Kidney capillary endothelial cell (primary cell): ENCODE measurements around the gene COL12A1.
A peak's percentile ranks its signal among the peaks of the same experiment; 100 is the strongest.
"Not testable (repeated sequence)": the region's sequence is repeated elsewhere in the genome, so short reads cannot be mapped to it uniquely, and the experiment has no call there.

Source experiments
- DNase-seq: peaks from one replicate; pipeline ENCODE4 v3.0.0-alpha.2; 2018; ENCODE audit warnings: low spot score

The COL12A1 gene

DNA sequence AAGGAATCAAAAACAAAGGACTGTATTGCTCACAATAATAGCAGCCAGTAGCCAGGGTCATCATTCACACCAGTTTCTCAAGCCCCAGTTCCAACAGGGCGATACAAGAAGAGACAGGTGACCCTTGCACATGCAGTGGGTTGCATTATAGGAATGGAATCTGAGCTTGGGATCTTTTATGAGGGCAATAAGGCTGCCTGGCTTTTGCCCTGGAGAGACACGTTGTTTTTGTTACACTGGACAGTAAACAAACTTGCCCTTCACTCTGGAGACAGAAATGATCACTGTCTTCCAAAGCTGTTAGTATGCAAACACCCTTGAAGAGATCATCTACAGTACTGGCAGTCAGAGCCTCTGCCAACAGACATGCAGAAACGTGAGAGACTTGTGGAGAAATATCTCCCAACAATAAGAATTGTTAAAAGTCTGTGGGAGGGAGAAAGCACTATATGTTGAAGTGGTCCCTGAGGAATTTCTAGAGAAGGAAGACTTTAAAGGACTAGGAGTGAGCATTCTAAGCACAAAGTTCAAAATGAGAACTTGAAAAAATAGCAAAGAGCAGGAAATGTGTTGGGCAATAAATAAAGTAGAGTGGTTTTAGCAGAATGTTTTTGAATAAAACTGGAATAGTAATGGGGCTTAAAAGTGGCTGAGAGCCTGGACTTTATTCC, 6.2 kb upstream of the COL12A1 start:
- DNase-seq = no peak

DNA sequence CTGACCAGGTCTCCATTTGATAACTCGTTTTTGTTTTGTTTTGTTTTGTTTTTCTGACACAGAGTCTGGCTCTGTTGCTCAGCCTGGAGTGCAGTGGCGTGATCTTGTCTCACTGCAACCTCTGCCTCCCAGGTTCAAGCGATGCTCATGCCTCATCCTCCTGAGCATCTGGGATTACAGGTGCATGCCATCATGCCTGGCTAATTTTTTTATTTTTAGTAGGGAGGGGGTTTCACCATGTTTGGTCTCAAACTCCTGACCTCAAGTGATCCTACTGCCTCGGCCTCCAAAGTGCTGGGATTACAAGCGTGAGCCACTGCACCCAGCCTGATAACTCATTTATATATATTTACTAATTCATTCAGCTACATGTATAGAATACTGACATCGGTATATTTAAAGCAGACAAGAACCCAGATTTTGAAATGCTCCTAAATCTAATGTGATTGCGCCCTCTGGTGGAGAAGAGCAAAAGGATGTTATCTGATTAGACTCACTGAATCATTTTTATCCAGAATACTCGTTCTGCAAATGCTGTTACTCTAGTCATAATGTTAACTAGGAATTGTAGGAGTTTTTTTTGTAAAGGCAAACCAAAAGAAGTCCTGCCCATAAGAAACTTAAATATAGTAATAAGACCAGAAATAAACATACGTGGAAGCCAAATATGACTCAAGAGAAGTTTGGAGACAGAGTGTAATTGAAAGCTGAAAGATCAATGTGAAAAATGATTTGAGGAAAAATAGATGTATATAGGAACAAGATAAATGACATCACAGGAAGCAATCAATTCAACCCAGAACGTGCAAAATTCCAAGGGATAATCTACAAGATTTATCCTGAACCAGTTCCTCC, 5.3 kb upstream of the COL12A1 start:
- DNase-seq = peak; percentile 69

DNA sequence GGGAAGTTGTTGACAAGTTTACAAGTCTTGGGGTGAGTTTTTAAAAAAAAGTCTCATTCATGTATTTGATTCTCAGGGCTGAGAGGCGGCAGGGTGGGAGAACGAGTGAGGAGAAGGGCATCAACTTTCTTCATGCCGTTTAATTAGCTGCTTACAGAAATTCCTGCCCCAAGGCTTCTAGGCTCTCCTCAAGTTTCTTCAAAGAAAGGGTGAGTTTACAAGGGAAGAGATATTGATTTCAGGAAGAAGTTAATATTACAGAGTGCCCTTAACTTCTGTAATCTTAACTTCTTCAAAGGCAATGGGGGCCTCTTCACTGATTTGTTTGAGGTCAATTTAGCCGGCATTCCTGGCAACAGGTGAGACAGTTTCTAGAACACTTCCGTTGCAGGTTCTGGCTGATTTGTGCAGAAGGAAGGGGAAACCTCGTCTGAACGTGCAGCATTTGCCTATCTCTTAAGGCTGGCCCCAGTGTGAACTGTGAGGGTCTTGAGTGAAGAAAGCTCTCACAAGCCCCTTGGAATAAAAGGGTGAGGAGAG, 3.4 kb upstream of the COL12A1 start:
- DNase-seq = no peak

DNA sequence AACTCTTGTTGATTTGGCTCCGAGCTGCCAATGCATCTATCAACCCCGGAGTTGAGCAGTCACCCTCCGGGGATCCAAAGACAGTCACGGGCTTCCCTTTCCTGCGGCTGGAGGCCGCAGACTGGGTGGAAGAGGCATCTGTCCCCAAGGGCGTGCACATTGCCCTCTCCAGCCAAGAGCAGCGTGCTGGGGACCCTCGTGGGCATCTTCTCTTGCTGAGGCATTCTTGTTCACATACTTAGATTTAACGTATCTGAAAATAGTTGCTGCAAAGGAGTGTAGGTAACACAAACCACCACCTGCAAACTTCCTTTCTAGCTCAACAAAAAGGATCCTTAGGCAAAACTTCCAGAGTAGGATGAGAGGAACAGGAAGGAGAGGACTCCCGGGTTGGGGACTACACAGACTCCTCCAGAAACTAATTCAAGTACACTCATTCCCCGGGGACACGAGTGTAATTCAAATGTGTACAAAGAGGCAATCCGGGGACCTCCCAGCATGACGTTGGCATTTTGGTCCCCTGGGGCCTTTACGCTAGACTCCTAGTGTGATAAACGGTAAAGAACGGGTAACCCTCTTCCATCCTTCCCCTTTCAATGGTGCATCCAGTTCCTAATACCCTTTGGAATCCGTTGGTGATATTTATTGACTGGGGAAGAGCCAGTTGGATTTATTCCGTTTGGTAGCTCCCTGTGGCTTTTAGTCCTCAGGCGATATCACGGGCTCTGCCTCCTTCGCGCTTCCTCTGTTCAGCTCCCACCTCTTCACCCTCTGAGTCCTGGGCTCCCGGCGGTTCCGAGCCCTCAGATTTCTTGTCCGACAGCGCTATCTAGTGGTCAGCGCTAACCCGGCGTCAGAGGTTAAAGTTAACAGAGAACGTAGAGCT, 2.7 kb upstream of the COL12A1 start:
- peak; percentile 85 for DNase-seq

DNA sequence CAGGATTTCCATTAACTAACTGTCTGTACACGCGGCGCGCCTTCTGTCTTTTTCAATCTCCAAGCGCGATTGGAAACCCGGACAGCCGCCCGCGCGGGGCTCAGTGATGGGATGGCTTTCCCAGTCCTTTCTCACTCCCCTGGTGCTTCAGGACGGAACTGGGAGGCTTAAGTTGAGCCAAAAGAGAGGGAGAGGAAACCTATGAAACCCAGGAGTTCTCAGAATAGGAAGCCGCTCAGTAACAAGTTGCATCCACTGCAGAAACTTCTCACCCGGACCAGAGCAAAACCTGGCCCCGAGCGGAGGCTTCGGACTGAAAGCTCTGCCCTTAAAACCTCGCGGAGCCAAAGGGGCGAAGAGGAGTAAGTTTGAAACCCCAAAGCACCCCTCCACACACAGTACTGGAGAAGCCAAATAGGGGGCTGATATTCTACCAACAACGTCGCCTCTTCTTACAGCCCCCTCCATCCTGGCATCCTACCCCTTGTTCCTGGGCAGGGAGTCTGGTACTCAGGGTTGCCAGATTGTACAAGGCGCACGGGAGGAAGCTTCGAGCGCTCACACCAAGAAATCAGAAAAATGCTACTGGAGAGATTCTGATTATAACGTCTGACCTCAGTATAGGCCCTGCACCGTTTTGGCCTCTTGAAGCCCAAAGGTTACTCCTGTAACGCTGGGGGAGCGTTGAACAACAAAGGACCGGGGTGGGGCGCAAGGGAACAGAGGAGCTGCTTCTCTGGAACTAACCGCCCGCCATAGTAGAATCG, 906 bp upstream of the COL12A1 start:
- DNase-seq = peak; percentile 29

DNA sequence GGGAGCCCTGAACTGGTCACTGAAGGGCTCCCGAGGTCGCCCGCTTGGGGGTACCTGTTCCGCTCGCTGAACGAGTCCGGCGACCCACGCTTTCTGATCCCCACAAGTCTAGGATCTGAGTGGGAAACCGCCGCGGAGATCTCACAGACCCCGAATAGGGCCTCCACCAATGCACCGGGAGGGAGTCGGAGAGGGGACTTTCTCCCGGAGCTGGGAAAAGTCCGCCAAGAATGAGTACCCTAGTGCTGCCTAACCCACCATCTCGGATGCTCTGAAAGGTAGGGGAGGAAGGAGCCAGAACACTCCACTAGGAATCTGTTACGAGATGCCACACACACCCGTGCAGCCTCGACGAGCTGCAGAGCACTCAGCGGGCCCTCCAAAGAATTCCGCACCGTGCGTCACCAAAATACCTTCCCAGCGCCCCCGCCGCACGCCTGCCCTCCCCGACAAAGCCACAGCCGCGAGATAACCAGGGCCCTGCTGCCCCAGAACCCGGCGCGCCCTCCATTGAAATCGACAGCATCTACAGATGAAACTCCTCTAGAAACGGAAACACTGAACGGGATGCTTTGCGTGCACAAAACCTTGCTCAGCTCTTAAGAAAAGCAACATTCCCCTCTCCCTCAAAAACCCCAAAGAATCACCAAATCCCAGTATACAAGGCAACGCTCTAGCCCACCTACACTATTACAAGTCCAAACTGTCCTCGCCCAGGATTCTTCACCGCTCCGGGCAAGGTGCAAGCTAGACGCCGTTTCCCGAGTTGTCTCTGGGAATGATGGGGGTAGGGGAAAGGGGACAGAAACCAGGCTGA, 686 bp downstream of the COL12A1 start:
- peak; percentile 30 for DNase-seq

DNA sequence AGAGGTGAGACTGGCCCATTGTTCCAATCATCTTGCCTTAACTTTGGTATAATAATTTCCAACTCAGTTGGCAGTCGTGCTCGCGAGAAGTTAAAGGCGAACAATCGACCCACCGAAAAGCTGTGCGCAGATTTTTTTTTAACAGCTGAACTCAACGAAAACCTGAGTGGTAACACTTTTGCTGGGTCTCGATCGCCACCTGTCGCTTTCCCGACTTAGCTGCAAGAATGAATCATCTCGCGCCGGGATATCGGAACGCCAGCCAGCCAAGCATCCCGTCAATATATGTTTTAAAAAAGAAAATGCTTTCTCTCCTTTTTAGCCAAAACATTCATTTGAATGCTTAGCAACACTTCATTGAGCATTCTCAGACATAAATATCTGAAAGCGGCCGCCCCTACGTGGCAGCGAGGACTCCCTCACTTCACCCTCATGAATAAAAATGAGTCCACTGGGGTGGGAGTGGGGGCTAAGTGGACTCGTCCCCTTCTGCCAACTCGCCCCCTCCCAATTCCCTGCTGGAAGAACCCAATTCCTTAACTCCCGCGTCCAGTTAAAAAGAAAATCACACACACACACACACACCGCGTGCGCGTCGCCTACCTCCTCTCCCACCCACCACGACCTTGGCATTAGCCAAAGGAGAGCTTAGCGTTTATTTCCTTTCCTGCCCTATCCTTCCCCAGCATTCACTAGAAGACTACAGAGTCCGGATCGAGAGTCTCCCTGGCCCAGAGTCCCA, 1.5 kb downstream of the COL12A1 start:
- peak; percentile 89 for DNase-seq

DNA sequence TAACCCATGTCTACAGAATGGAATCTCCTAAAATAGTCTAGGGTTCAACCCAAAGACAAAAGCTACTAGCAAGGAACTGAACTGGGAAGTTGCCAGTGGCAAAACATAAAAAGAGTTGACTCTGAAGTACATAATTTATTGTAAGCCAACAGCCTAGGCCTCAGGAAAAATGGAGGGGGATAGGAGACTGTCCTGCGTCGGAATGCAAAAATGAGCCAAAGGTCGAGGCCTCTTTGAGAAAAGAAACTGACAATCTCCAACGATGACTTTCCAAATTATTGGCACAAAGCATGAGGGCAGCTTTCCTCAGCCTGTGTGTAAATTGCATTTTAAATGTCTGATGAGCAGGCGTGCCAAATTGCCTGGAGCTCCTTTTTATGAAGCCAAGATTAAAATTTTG, 2.1 kb downstream of the COL12A1 start:
- no peak for DNase-seq

DNA sequence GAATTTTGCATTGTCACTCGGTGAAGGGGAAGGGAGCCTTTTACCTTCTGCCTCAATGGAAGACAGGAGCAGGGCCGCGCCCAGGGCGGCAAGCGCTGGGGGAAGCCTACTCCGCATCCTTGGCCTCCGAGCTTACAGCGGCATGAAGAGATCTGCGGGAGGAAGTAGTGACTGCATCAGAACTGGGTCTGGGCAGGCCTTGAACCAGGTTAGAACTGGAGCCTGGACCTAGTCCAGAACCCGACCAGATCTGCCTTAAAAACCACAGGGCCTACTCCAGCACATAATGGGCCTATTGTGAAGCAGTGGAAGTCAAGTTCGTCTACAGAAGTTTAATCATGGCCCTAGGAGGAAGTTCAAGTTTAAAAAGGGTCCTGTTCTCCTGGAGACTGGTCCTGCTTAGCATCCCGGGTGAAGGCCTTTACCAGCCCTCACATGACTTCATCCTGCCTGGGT, 3.1 kb downstream of the COL12A1 start:
- DNase-seq = no peak

DNA sequence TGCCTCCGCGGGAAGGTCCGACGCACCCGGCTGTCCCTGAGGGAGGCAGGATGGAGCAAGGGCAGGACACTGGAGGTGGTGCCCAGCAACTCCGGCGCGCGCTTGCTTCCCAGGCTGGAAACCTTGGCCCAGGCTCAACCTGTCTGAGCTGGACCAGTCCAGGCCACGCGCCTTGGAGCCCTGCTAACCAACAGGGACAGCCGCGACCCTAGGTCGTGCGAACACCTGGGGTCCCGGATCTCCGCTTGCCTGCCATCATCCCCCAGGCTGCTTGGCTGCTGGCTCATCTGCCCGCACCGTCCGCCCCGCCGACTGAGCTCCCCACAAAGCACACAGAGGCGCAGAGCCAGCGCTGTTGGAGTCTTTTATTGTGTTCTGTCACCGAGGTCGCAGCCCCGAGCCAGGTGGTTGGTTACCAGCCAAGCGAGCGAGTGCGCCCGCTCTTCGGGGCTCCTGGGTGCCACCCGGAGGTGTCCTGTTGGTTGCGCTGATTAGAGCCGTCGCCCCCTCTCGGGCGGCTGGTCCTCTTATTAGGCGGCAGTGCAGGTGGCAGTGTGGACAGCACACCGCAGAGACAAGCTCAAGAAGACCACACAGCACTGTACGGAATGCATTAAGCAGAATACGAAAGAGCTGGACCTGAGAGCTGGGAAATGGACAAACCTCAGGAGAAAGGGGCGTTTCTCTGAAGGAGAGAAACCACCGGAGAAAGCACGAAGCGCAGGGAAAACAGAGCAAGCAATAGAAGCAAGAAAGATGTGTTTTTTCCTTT, 3.8 kb downstream of the COL12A1 start:
- no peak for DNase-seq

DNA sequence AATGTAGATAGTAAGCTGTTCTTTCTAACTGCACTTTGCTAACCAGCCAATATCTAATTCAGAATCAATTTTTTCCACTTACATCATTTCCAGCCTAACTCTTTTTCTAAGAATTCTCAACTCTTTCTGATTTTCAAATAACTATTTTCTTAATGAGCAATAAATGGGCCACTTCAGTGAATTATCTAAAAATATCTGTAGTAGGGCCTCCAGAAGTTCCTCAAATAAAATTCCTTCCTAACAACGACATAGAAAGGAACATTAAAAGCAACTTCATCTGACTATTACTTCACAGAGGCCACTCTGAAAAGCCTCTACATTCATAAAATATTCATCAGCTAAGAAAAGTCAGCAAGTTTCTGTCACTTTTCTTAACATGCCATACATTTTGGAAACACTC, 4.8 kb downstream of the COL12A1 start:
- DNase-seq = no peak

DNA sequence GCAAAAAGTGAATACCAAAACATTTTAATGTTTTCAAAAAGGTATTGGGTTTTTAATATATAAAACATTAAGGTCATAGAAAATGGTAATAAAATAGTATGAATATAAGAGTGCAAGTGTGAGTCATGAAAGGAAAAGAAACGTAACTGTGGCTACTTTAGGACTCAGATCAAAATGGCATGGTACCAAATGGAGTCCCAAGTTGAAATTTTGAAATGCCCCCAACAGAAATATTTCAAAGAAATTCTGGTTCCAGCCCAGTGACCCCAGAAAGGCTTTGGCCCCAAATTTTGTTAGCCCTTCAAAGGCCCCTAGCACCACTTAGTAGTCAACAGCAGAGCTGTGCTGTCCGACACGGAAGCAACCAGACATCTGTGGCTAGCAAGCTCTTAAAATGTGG, 6.0 kb downstream of the COL12A1 start:
- no peak for DNase-seq

DNA sequence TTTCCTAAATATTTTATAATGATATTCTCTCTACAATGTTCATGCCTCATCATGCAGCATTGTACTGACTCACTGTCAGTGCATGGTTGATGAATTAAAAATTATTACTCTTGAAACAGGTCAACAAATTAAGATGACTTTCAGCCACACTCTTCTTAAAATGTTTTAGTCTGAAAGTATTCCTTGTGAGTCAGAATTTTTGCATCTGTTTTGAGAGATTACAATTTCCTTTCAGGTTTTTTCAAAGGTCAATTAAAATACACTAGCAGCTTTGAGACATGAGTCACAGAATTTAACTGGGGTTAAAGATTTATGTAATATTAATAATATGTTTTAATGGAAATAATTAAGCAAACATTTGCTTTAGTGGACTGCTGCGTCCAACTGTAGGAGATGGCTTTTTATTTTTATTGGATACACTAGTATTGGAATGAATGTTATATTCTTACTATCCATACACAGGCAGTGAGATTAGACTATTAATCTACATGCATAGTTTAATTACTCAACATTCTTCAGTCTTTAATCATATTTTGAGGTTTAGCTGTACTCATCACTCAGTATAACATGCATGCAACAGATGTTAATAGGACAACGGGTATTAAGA, 9.7 kb downstream of the COL12A1 start:
- DNase-seq = peak; percentile 14

DNA sequence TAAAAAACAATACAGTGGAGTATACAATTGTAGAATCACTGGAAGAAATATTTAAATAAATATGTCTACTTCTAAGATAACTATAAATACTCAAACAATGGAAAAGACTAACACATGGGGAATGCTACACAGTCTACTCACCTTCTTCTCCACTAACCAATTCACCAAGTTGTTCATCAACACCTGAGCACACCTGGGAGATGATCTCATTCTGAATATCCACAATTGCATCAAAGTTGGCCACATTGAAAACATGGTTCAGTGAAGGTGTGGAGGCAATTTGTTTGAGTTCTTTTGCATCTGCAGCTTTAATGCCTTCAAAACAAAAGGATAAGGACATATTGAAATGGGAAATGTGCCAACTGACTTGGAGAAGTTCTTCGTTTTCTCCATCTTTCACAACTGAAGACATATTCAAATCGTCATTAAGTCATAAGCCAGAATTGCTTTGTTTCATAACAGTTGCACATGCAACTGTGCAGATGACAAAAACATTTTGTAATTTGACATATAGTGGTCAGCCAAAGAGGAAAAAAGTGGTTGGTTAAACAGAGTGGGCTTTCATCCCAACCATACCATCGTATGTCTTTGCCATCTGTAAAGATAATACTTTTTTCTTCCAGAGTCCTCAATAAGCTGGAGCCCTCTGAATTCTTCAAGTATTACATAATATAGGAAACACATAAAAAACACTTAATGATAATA, 17.5 kb downstream of the COL12A1 start:
- DNase-seq = no peak

DNA sequence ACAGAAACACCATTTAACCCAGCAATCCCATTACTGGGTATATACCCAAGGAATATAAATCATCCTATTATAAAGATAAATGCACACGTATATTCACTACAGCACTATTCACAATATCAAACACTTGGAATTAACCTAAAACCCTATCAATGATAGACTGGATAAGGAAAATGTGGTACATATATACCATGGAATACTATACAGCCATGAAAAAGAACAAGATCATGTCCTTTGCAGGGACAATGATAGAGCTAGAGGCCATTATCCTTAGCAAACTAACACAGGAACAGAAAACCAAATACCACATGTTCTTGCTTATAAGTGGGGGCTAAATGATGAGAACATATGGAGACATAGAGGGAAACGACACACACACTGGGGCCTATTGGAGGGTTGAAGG, 19.3 kb downstream of the COL12A1 start:
- not testable (repeated sequence) for DNase-seq

DNA sequence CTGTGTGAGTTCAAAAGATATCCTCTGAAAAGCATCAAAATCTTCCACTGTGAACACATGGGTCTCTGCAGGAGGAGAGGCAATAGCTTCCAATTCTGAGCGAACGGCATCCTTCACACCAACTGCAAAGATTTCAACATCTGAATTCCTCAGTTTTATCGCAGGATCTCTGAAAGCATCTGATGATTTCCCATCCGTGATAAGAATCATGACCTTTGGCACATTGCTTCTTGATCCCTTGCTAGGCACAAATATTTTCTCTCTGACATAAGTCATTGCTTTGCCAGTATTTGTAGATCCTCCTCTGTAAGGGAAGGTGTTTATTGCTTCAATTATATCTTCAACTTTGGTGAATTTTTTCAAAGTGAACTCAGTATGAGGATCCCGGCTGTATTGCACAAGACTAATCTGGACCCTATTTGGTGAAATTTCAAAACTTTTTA, 22.7 kb downstream of the COL12A1 start:
- no peak for DNase-seq

DNA sequence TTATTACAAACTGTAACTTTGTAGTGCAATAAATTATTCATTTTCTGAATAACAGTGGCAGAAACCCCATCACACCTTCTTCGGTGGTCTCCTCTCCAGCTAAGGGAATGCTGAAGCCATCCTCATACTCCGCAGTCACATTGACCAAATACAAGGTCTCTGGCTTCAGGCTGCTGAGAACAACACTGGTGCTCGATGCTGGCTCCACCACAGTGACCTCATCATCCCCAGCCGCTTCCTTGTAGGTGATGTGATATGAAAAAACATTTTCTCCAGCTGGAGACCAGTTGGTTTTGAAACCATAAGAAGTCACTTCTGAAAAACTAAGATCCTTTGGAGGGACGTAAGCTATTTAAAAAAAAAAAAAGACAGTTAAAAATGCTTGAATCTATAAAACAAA, 25.0 kb downstream of the COL12A1 start:
- DNase-seq = no peak

DNA sequence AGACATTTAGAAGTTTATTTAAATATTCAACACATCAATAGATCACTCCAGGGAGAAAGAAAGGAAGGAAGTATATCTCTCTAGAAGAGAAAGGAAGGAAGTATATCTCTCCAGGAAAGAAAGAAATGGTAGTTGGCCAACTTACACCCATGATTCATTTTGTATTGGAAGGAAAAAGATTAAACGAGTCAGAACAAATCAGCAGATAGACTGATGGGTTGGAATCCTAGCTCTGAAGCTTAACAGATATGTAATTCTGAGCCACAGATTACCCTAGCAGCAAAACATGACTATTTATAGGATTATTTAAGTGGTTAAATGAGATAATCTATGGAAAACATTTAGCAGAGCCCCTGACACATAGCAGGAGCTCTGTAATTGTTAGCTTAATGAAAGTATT, 27.1 kb downstream of the COL12A1 start:
- no peak for DNase-seq
